GM04504 (cell line): Measurements from ENCODE around the gene RPS21.

Experiments
- DNase-seq: peaks from one replicate; pipeline ENCODE4 v3.0.0-alpha.2; 2012; ENCODE audit warnings: low read depth

The RPS21 gene

DNA sequence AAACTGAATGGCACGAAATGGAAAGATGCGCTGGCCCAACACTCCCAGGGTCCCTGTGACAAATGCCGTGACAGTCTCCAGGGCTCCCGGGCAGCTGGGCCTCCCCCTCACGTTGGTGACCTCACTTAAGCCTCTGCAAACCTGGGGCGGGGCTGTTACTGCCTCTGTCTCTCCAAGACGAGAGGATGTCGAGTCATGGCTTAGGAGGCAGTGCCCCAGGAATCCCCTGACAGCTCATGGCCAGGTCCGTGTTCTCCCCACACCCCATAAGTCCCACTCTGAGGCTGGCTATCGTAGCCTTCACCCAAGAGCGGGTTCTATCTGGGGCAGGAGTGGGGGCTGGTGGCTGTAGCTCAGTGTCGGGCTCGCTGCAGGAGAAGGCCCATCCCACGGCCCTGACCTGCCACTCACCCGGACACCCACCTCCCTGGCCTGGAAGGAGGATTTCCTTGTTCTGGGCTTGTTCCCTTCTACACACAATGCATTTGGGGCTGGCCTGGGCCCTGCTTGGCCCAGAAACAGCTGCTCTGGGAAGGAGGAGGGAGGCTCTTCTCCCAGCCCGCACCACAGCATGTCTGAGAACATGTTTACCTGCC is 5.6 kb upstream of the RPS21 start:
- no peak for DNase-seq

DNA sequence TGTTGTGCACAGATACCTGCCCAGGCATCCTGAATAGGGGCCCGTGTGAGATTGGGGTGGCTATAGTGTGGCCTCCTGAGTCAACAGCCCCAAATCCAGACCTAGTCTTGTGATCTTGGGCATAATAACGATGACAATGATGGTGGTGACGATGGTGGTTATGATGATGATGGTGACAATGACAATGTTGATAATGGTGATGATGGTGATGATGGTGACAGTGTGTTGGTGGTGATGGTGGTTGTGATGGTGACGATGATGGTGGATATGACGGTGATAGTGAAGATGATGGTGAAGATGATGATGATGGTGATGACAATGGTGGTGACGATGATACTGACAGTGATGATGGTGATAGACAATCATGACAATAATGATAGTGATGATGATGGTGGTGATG is 5.1 kb upstream of the RPS21 start:
- no peak for DNase-seq

DNA sequence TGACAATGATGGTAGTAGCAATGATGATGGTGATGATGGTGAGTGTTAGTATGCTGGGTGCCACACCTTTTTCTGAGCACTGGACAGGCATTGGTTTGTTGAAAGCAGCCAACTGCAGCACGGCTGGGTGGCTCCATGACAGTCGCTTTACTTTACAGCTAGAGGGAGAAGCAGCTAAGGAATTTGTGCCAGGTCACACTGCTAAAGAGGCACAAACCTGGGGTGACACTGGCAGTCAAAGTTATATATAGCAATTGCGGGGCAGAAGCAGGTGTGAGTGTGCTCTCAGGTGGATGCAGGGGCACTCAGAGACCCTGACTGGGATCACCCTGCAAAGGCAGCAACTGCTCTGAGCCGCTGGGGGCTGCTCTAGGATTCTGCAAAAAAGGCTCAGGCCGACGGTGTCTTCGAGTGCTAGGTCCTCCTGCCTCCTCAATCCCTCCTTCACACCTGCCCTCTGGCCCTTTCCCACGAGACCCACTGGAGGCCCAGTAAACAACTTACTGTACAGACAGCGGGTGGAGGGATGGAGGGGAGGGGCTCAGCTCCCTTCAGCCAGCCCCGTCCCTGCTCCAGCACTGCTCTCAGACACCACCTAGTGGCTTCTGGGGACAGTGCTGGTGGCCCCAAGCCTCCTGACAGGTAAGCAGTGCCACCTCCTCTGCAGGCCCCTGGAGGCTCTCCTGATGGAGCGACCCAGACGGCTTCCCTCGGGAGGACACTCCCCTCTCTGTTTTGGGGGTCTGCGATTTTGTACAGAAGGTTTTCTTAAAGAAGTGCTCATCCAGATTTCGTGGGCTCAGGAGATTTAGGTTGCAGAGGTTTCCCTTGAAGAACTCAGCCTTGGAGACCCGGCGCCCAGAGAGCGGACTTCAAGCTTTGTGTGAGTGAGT is 4.4 kb upstream of the RPS21 start:
- DNase-seq: peak; percentile 21

DNA sequence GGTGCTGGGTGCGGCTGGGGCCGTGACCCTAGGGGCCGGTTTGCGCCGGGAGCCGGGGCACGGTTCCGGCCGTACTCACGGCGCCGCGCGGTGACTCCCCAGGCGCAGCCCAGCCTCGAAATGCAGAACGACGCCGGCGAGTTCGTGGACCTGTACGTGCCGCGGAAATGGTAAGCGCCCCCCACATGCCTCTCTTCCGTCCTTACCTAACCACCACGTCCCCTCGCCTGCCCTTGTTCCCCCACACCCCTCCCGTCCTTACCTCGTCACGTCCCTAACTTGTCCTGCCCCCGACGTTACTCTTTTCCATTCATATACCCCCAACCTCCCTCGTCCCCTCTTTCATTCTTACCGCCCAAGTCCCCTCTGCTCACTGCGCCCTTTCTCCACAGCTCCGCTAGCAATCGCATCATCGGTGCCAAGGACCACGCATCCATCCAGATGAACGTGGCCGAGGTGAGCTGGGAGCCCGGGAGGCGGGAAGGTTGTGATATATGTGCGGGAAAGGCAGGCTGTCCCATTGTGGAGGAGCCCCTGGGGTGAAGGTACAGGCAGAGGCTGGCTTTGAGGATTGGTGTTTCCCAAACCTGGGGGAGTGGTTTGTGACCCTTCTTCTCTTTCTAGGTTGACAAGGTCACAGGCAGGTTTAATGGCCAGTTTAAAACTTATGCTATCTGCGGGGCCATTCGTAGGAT is 463 bp downstream of the RPS21 start:
- no peak for DNase-seq

DNA sequence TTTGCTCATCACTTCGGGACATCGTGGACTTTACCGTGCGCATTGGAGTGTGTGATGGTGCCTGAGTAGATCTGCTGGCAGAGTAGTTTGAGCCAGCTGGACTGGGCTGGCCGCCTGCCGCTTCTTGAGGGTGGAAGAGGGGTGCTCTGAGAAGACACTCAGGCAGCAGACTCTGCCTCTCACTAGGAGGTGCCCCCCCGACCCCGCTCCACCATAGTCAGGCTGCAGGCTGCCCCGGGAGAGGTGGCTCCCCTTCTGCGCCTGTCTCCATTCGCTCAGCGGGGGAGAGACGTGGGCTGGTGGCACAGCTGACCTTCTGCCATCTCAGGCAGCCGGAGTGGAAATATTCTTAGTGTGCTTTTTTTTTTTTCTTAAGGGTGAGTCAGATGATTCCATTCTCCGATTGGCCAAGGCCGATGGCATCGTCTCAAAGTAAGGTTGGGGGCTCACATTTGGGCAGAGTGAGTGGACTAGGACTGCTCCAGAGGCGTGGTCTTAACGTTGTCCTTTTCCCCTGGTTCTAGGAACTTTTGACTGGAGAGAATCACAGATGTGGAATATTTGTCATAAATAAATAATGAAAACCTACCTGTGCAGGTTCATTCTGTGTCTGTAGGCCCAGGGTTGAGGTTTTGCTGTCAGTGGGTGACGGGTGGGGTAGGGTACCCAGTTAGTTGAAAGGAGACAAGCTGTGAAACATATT is 1.2 kb downstream of the RPS21 start:
- DNase-seq: no peak

DNA sequence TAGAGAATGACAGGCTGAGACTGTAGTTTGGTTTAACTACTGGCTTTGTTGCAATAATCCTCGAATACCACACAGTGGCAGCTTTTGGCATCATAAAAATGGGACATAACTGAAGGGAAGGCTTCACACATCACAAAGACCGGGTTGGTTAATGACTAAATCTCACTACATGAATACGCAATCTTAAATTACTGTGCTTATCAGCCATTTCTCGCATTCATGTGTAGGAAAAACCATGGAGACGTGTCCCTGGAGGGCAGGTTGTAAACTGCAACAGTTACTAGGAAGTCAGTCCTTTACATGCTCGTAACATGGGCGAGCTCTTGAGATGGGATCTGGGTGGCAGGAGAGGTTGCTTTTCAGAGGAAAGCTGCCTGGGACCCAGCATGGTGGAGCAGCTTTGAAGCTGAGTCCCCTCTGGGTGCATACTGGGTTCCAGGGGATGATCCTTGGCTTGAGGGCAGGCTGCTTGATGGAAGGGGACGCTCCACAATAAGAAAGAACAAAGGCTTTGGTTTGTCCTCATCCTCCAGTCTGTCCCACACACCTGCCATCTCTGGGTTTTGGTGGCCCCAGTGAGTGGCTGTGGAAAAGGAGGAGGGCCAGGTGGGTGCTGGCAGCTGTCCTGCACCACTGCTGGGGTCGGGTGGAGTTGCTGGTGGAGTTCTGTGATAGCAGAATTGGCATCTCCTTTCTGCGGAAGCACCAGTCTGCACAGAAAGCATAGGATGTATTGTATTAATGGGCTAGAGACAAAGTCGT is 2.1 kb downstream of the RPS21 start:
- no peak for DNase-seq

DNA sequence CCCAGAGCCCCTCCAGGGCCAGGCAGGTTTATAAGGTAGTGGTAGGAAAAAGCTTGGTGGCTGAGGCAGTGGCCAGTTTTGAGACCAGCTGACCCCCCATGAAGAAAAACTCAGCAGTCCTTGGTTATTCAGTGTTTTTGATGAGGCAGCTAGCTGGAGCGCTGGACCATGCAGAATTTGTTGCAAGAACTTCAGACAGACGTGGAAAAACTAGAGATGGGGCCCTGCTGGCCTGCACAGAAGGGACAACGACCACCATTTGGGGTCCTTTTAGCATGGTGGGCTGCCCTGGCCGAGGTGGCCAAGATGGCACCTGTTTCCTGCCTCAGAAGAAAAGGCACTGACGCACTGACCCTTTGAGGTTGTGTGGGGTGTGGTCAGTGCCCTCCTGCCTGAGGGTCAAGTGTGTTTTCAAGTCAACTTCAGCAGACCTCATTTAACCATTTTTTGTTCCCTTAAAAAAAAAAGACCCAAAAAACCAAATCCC is 2.7 kb downstream of the RPS21 start:
- DNase-seq: no peak

DNA sequence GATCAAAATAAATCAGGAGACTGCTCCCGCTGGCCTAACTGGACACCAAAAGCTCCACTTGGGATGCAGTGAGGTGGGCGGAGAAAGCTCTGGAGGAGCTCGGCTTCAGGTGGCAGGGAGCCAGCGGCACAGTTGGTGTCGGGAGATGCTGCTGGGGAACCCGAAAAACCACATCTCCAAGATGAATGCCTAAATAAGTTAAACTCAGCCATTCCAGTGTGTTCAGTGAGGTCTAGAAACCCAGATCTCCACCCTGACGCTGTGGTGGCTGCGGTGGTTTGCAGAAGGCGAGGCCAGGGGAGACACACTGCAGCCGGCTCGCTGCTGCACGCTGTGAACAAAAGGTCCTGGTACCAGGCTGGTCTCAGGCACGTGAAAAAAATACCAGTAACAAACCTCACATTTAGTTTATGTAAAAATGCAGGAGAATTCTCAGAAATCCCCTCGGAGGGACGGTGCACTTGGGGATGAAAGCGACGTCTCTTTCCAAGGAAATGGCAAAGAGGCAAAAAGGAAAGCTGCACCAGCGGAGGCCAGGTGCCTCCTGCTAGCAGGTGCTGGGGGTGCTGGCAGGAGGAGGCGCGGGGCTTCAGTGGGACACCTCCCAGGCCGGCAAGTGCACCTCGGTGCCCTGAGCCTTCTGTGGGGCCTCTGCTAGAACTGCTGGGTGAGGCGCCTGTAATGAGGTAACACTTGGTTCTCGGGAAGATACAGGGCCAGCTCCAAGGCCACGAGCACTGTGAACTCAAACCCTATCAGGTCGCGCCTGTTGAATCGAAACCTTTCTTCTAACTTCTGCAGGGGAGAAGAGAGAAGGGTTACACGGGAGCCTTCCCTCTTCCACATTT is 3.6 kb downstream of the RPS21 start:
- DNase-seq: no peak

DNA sequence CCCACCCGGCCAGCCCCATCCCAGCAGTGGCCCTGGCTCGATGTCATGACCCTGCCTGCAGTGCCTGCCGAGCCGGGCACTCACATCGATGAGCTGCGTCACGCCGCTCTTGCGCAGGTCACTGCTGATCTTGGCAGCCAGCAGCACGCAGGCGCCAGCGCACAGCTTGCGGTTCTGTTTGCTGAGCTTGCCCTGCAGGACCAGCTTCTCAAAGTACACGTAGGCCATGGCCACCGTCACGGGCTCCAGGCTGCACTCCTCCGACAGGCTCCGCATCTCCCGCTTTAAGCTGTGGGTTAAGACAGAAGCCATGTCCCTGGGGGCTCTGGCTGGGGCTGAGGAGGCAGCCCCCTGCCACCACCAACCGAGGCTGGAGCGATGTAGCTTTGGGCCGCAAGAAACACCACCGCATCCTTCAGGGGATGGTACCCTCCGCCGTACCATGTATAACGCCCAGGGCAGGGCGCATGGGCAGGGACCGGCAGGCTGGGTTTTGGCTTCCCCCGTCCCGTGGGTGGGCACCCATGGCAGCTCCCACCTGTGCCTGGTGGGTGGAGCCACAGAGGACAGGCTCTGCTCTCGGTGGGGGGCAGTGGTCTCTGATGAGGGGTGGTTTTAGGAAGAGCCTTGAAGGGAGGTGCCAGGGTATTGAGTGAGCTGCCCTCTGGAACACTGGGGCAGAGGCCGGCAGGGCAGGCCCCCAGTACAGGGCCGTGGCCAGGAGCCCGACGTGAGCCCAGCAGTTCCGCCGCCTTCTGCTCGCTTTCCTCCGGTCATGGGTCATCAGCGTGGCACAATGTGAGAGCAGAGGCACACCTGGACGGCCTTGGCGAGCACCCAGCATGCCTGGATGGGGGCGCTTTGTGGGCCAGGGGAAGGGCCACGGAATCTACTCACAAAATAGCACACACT is 4.5 kb downstream of the RPS21 start:
- no peak for DNase-seq

DNA sequence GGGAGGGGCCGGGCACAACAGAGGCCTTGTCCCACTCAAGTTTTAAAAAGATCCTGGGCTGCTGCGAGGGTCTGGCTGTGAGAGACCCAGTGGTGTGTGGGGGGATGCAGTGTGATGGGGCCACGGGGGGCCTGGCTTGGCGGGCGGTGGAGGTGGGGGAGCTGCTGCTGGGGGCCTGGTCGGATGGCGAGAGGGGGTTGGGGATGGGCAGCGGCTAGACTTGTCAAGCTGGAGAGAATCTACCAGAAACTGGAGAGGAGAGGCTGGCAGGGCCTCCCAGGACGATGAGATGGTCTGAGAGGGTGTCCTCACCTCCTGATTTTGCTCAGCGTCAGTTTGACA is 5.1 kb downstream of the RPS21 start:
- no peak for DNase-seq

DNA sequence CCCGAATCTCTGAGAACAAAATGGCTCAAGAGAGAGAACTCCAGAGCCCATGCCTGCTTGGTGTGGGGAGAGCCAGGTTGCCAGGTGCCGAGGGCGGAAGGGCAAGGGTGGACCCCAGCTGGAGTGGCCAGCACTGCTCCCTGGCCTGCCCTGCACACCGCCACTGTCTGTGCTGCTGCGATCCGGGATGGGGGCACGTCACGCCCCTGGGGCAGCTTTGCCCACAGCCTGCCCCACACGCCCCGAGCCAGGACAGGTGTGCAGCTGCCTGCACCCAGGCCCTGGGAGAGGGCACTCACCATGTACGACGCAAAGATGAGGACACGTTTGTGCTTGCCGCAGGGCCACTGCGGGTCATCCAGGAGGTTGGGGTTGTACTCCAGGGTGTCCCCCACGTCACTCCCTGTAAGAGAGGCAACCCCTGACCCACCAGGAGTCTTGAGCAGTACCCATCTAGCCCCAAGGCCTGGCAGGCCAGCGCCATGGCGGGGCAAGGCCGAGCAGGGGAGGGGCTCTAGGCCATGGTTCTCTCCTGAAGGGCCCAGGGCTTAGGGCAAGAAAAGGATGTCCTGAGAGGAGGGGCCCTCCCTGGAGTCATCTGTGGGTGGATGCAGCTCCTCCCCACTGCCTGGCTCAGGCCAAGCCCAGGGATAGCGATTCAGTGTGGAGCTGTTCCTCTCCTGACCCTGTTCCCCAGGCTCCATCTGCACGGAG is 5.9 kb downstream of the RPS21 start:
- no peak for DNase-seq

DNA sequence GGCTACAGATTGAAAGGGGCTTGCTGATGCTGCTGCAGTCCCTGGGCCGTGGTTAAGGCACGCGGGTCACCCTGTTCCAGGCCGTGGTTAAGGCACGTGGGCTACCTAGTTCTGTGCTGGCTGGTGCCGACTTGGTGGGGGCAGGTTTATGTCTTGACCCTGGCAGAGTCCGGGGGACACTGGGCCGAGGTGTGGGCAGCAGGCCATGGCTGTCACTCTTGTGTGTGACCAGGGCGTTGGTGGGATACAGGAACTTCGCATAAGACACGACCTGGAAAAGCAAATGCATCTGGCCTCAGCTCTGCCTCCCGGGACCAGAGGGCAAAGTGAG is 6.4 kb downstream of the RPS21 start:
- no peak for DNase-seq

DNA sequence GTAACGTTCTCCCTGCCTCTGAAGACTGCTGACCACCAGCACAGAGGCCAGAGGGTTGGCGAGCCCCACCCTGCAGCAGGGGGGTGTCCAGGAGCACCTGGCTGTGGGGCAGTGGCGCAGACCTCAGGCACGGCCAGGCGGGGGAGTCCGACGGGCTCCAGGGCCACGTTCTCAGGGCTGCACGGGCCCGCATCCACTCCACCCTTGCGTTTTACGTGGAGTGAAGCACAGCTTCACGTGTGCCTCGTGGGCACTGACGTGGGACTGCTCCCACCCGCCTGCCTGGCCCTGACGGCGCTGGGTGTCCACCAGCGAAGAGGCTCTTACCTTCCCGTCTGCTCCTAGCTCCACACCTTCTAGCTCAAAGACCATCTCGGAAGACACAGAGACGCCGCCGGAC is 6.9 kb downstream of the RPS21 start:
- DNase-seq: no peak

DNA sequence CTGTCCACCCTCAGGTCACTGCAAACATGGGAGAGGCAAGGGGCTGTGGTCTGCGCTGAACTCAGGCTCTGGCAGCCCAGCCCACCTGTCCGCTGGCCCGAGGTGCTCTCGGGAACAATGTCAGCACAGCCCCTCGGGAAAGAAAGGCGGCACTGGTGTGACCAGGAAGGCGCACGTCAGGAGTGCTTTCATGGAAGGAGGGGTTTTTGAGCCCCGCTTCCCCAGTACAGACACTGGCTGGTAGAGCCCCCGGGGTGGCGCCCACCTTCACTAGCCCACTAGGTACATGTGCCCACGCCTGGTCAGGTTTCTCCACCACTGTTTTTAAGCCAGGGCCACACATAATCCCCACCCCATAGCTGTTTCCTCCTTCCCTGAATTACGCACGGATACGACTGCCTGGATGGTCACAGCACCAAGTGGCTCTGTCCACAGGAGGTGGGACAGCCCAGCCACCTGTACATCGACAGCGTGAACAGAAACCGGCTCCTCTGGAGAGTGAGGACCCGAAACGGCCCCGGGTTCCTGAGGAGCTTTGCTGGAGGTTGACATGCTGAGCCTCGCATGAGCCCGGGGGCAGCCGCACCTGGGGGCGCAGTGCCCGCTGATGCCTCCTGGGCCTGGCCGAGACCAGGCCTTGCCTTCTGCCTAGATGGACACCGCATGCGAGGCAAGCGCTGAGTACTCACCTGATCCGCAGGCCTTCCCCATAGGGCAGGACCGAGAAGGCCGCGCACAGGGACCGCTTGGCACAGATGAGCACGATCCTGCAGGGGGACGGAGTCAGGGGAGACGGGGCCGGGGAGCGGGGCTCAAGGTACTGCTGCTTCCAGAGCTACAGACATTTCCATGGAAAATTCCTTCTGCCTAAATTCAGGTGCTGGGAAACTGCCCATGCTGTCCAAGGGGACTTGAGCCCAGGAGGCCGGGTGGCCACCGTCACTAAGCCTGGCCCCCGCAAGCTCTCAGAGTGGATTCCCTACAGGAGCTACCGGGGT is 7.6 kb downstream of the RPS21 start:
- no peak for DNase-seq

DNA sequence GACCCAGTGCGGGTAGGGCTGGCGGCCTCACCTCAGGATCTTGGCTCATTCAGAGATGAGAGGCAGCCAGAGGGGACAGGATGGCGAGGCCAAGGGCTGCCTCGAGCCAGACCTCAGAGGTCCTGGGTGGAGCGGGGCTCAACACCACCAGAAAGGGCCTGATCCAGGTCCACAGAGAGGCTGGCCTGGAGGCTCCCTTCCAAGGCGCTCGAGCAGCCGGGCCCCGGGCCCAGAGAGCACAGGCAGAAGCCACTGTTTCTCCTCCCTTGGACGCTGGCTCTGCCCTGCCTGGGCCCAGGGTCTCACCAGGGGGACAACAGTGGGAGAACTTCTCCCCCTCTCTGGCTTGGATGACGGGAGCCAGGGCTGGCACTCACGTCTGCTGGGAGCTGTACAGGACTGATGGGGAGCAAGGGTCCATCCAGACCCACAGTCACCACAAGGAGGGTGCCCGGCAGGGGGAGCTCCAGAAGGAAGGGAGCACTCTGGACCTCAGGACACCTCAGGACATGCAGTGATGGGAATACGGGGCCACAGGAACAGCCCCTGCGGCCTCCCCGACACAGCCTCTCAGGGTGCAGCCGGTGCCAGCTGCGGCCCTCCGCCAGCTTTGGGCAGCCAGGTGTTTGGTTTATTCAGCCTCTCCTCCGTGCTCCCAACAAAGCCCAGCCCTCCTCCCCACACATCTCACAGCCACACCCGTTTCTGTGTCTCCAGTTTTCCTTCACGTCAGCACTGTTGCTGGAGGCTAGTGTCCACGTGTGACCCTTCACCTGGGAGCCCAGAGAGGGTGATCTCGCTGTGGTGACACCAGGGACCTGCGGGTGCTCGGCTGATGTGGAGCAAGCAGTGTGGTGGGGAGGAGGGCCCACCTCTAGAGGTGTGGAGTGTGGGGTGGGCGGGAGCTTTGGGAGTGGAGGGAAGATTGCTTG is 8.7 kb downstream of the RPS21 start:
- DNase-seq: no peak

DNA sequence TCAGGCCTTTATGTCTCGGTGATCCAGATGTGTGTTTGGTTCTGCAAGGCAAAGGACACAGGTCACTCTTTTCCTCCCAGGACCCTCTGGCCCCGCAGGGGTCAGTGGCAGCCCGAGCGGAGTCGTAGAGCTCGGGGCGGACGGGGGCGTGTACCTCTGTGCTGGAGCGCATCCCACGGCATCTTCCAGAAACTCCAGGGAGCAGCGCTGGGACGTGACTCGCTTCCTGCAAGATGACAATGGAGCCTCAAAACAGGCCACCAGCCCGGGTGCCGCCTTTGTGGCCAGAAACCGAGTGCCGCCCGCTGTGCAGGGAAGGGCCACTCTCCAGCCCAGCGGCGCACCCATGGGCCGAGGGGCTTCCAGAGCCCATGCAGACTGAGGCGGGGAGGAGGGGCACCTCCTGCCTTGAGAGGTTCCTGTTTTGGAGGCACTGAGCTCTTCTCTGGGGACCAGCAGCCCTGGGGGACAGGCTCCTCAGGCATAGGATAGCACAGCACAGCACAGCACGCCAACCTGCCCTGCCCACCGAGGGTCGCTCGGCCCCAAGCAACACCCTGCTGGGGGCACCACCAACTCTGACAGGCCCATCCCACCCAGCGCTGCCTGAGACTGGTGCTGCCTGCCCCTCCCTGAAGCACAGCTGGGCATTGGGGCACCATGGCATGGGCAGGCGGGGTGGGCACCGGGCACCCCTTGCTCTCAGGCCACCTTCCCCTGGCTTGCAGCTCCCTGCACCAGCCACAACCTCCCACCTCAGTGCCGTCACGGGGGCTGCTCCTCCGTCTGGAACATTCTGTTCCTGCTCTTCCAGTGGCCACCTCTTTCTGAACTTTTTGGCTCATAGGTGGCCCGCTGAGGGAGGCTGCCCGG is 9.7 kb downstream of the RPS21 start:
- DNase-seq: no peak
